ENCODE results near the gene XXYLT1. TPM values are rescaled to one million over a fixed set of nuclear protein-coding genes. Genes with fewer than 3 reads are reported as not detected.

The XXYLT1 gene
- total and polyA plus RNA-seq, 2 of the 8 experiments (the other 6 are each of a cell fraction or from before 2014, with no cell fraction given), result 18.9 to 23.8 TPM

- H2BK5ac ChIP-seq (ENCODE audit: low read depth, low read length), result no peak overlapping the region
- DNase-seq (ENCODE audit: low read depth in 1 of 2, low spot score in 2 of 2) (no peak), FAIRE-seq (no peak)
- no peak overlapping the region for H3K56ac ChIP-seq (replicated peaks; ENCODE audit: insufficient read length, low read depth, low read length)
- no peak overlapping the region for H3K9ac ChIP-seq (replicated peaks in 1 of 4; ENCODE audit: extremely low read depth in 1 of 4, low read depth in 3 of 4, low read length in 3 of 4)
- no peak overlapping the region; the same call in 1 of the 2 replicates for H4K8ac ChIP-seq (ENCODE audit: extremely low read depth, insufficient read depth, low read length)
- ChIA-PET CTCF (ENCODE audit: partially characterized antibody) (interaction anchor here (0.6 to 5.0 kb wide), 17 partner anchors 8 to 393 kb away, joined by 3 to 23 read pairs (median 4); partner anchors contain the start of gene LSG1), POLR2A (ENCODE audit: partially characterized antibody) (interaction anchor here (1.4 to 1.5 kb wide), 2 partner anchors 8 to 13 kb away, joined by 3 to 5 read pairs; no protein-coding TSS in a partner anchor)
- TF ChIP-seq YY1 (IDR thresholded peaks at IDR 0.05; ENCODE audit: low read depth, low read length) (no peak), SUZ12 (IDR thresholded peaks at IDR 0.05; ENCODE audit: low read length) (no peak)
- no peaks in the 10 kb centered on the region for H3K79me1 ChIP-seq (ENCODE audit: low read depth, low read length)
- H2BK20ac ChIP-seq (ENCODE audit: low read length), result no peak overlapping the region
- 87% methylated on average over 16 of the region's 20 CpGs; no CpG with 5 or more reads in 1 of the 2 experiments for WGBS, 2 experiments (ENCODE audit: extremely low coverage in 1 of 2, insufficient coverage in 1 of 2, insufficient read length in 1 of 2, insufficient replicate concordance in 2 of 2, low coverage in 1 of 2, low lambda C conversion rate in 2 of 2, missing lambda C conversion rate in 1 of 2)
- no peak overlapping the region for H2BK120ac ChIP-seq (replicated peaks; ENCODE audit: low read depth, low read length)
- H2AFZ ChIP-seq (ENCODE audit: low read length), result no peak overlapping the region
- no peaks in the 10 kb centered on the region for H3K79me2 ChIP-seq (ENCODE audit: control insufficient read depth in 1 of 2, insufficient read depth in 2 of 2, low read length in 2 of 2)
- no peak overlapping the region for H3K14ac ChIP-seq (ENCODE audit: insufficient read length)
- no peak overlapping the region for H2BK12ac ChIP-seq (ENCODE audit: low read depth, low read length)
- H3K4me1 ChIP-seq (replicated peaks in 1 of 4; ENCODE audit: control insufficient read depth in 3 of 4, insufficient read depth in 4 of 4, low read length in 3 of 4), result peaks cover 0 to 5% (median 0%) of the 10 kb centered on the region in 4 experiments; a peak in 2 of 7 replicates
- peaks cover 0 to 11% of the 10 kb centered on the region in 2 experiments; a peak in 1 of 4 replicates for H3K9me3 ChIP-seq (ENCODE audit: insufficient read depth in 2 of 2, low read depth in 1 of 2, low read length in 1 of 2)
- no peak overlapping the region for H3K23ac ChIP-seq (ENCODE audit: insufficient read length)
- H3K23me2 ChIP-seq (ENCODE audit: low read depth, low read length), result no peaks in the 10 kb centered on the region
- no peak overlapping the region for H2BK15ac ChIP-seq (ENCODE audit: low read length)
- no peak overlapping the region for H4K91ac ChIP-seq (replicated peaks; ENCODE audit: insufficient read length, low read length)
- no peak overlapping the region for H3K27ac ChIP-seq (ENCODE audit: low read depth, low read length)
- H3K27me3 ChIP-seq (replicated peaks in 1 of 4; ENCODE audit: control insufficient read depth in 3 of 4, extremely low read depth in 1 of 4, insufficient read depth in 3 of 4, low read length in 3 of 4), result no peaks in the 10 kb centered on the region
- H3K4me3 ChIP-seq (ENCODE audit: extremely low read depth in 1 of 4, insufficient read depth in 2 of 4, low read depth in 3 of 4, low read length in 4 of 4), result no peak overlapping the region
- no peak overlapping the region for H4K5ac ChIP-seq (ENCODE audit: insufficient read length, low read depth, low read length)
- no peak overlapping the region for H3K4ac ChIP-seq (replicated peaks; ENCODE audit: insufficient read length, low read depth, low read length)
- H3K18ac ChIP-seq (ENCODE audit: extremely low read depth, low read length), result no peak overlapping the region
- H3K36me3 ChIP-seq (ENCODE audit: control insufficient read depth in 2 of 4, insufficient read depth in 4 of 4, low read length in 3 of 4), result peaks cover 0 to 12% (median 0%) of the 10 kb centered on the region in 4 experiments; a peak in 2 of 8 replicates
- no peak overlapping the region for H2AK5ac ChIP-seq (ENCODE audit: low read depth, low read length)
- H3K4me2 ChIP-seq (ENCODE audit: insufficient read depth in 1 of 2, low read depth in 2 of 2, low read length in 2 of 2), result no peak overlapping the region
- H4K20me1 ChIP-seq (replicated peaks in 1 of 2; ENCODE audit: control insufficient read depth in 1 of 2, insufficient read depth in 2 of 2, low read length in 2 of 2), result peaks cover 0 to 2% of the 10 kb centered on the region in 2 experiments
Observed at GRCh38 chr3:195062866-195063540, 208.0 kb downstream of the XXYLT1 start.
